Left cardiac atrium (tissue), 4 donors: ENCODE measurements around the gene ADCY5. TPM values are rescaled to one million over a fixed set of nuclear protein-coding genes. Genes with fewer than 3 reads are reported as not detected.

ENCODE experiments used
- ATAC-seq, 2 donors: fragments of 200-7000 bp; cut with Tn5 transposase; one replicate each; pipeline ENCODE4 v1.9.1; 2020; ENCODE audit warnings: mild to moderate bottlenecking in 2 of 2, moderate library complexity in 2 of 2
- DNase-seq: peaks from one replicate; pipeline ENCODE4 v3.0.0-alpha.2; 2020
- intact Hi-C, 2 donors: fragments of 100-400 bp; cut with DNase I; formaldehyde crosslinking; loops; one replicate each; pipeline versions ENCODE4 v1.14.1 to v1.15.1; 2022 to 2023
- total RNA-seq, 2 donors: library from RNA; stranded (reverse); fragmentation: NEBNext Ultra II Directional; extraction: Animal tissue kit (Norgen Biotek cat#: 25700); gene quantifications; one replicate each; pipeline ENCODE4 v1.2.1, GENCODE V29; 2021
- donor health status: DM: no; HTN: yes; CAD: no.
- donor health status: DM: no; HTN: yes; CAD: no; lungs with severe emphysema.
- donor health status: DM: yes; HTN: yes; CAD: no.
- donor health status: Dilated cardiomyopathy.

ADCY5 gene
- total RNA-seq, 2 donors from 2014 or later: 104 to 134 TPM

- ATAC-seq: no peak
- DNase-seq: no peak
- intact Hi-C loops: no loop called here
These were observed 157.5 kb downstream of the ADCY5 start for GRCh38 chr3:123291404-123291803.

- DNase-seq (no peak), ATAC-seq (no peak)
- intact Hi-C loops: no loop called here
These were observed 157.9 kb downstream of the ADCY5 start for GRCh38 chr3:123290962-123291361.

GRCh38 chr3:123290107-123290930 is 158.6 kb downstream of the ADCY5 start:
- no peak for DNase-seq
- intact Hi-C loops: no loop called here
- ATAC-seq: peak; percentile 4 to 12

GRCh38 chr3:123289391-123290106 is 159.3 kb downstream of the ADCY5 start:
- no peak for ATAC-seq
- DNase-seq: no peak
- intact Hi-C loops: no loop called here

- DNase-seq (no peak), ATAC-seq (no peak)
- intact Hi-C loops: no loop called here
These were observed 161.0 kb downstream of the ADCY5 start for GRCh38 chr3:123287962-123288302.

- ATAC-seq (no peak), DNase-seq (no peak)
- intact Hi-C loops: no loop called here
These were observed 161.6 kb downstream of the ADCY5 start for GRCh38 chr3:123287051-123287961.

- DNase-seq (no peak), ATAC-seq (peak in 1 of 2 donors; percentile 36)
- intact Hi-C loops: no loop called here
These were observed 162.4 kb downstream of the ADCY5 start for GRCh38 chr3:123286308-123287023.

- no peak for DNase-seq
- intact Hi-C loops: no loop called here
- no peak for ATAC-seq
These were observed 163.0 kb downstream of the ADCY5 start for GRCh38 chr3:123285931-123286307.

- intact Hi-C loops: no loop called here
- no peak for DNase-seq
- ATAC-seq: no peak
These were observed 163.4 kb downstream of the ADCY5 start for GRCh38 chr3:123285479-123285878.

GRCh38 chr3:123285066-123285465 is 163.8 kb downstream of the ADCY5 start:
- intact Hi-C loops: no loop called here
- DNase-seq (no peak), ATAC-seq (no peak)

- DNase-seq: no peak
- peak in 1 of 2 donors; percentile 6 for ATAC-seq
- intact Hi-C loops: no loop called here
These were observed 164.4 kb downstream of the ADCY5 start for GRCh38 chr3:123284399-123285010.

- ATAC-seq (no peak), DNase-seq (no peak)
- intact Hi-C loops: no loop called here
These were observed 165.1 kb downstream of the ADCY5 start for GRCh38 chr3:123283657-123284398.

- ATAC-seq: no peak
- DNase-seq: no peak
- intact Hi-C loops: no loop called here
These were observed 165.8 kb downstream of the ADCY5 start for GRCh38 chr3:123283074-123283473.

GRCh38 chr3:123282461-123282860 is 166.4 kb downstream of the ADCY5 start:
- intact Hi-C loops: no loop called here
- ATAC-seq (no peak), DNase-seq (no peak)

- ATAC-seq (no peak), DNase-seq (no peak)
- intact Hi-C loops: no loop called here
These were observed 167.0 kb downstream of the ADCY5 start for GRCh38 chr3:123281929-123282328.

GRCh38 chr3:123281406-123281805 is 167.5 kb downstream of the ADCY5 start:
- DNase-seq (no peak), ATAC-seq (no peak)
- intact Hi-C loops: no loop called here

GRCh38 chr3:123279121-123279520 is 169.8 kb downstream of the ADCY5 start:
- ATAC-seq (peak in 1 of 2 donors; percentile 10), DNase-seq (no peak)
- intact Hi-C loops: no loop called here

GRCh38 chr3:123278446-123278845 is 170.4 kb downstream of the ADCY5 start:
- intact Hi-C loops: no loop called here
- no peak for ATAC-seq
- DNase-seq: no peak
